Esophagus muscularis mucosa (tissue), 4 donors: ENCODE results near the gene TRIM24.

Experiments used
- CTCF ChIP-seq, 3 experiments: fragments of 200-600 bp in 2 of 3; fragments of 450-650 bp in 1 of 3; sonication (generic) in 2 of 3; IDR thresholded peaks; one replicate each; pipeline ENCODE4 v1.5.1; 2017 to 2019; ENCODE audit warnings: antibody characterized with exemption in 3 of 3, mild to moderate bottlenecking in 2 of 3, moderate library complexity in 1 of 3
- EP300 ChIP-seq: sonication (generic); formaldehyde crosslinking; IDR thresholded peaks from one replicate; pipeline ENCODE4 v1.6.1; 2017; ENCODE audit warnings: antibody characterized with exemption
- POLR2A ChIP-seq: fragments of 450-650 bp; IDR thresholded peaks from one replicate; pipeline ENCODE4 v1.6.1; 2017; ENCODE audit warnings: antibody characterized with exemption, moderate library complexity, mild to moderate bottlenecking, low read depth
- POLR2AphosphoS5 ChIP-seq, 2 donors: sonication (generic); formaldehyde crosslinking; IDR thresholded peaks; one replicate each; pipeline ENCODE4 v1.6.1; 2017; ENCODE audit warnings: antibody characterized with exemption in 2 of 2

DNA sequence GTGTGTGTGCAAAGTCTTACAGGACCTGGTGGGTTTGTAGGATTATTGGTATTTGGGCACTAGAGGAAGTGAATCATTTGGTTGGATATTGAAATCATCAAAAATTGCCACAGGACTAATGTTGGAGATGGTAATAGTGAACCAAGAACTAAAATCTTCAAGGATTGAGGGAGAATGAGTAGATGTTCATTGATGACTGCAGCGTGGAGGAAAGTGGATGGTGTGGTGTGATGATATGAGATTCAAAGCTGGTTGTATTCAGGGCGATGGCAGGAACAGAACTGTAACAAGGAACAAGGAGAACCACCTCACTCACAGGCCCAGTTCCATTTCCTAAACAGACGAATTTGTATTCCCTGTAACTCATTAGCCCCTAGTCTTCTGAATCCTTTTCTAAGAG, 90.3 kb downstream of the TRIM24 start:
- TF ChIP-seq CTCF (IDR thresholded peaks at IDR 0.05) (no peak), POLR2A (no peak), EP300 (no peak), POLR2AphosphoS5 (IDR thresholded peaks at IDR 0.05) (no peak)
